Measurements from ENCODE around the gene STX3. TPM values are rescaled to one million over a fixed set of nuclear protein-coding genes. Genes with fewer than 3 reads are reported as not detected.
"Not testable (repeated sequence)": the region's sequence is repeated elsewhere in the genome, so short reads cannot be mapped to it uniquely, and the experiment has no call there.

STX3 gene
- polyA plus RNA-seq, 4 donors = 34.9 to 91.8 (median 60.8) TPM

- Histone ChIP-seq H3K27ac (ENCODE audit: low read depth in 1 of 3, low read length in 2 of 3) (no peak overlapping the region), H3K4me1 (ENCODE audit: control insufficient read depth in 3 of 3, insufficient read depth in 2 of 3, low read depth in 1 of 3, low read length in 2 of 3) (no peaks in the 10 kb centered on the region), H3K27me3 (ENCODE audit: control insufficient read depth in 3 of 3, insufficient read depth in 3 of 3, low read length in 3 of 3) (no peaks in the 10 kb centered on the region), H3K4me3 (ENCODE audit: low read depth in 1 of 3, low read length in 3 of 3) (no peak overlapping the region), H3K36me3 (ENCODE audit: control insufficient read depth in 3 of 3, insufficient read depth in 2 of 3, low read depth in 1 of 3, low read length in 3 of 3) (no peaks in the 10 kb centered on the region), H3K9me3 (ENCODE audit: control insufficient read depth in 2 of 2, insufficient read depth in 1 of 2, low read depth in 1 of 2, low read length in 1 of 2) (no peaks in the 10 kb centered on the region)
- DNase-seq (no peak), FAIRE-seq (no peak)
- WGBS, 3 donors = 77 to 92% (median 85%) methylated on average over 2 of the region's 2 CpGs
Measured at GRCh38 chr11:59841514-59841913, 86.3 kb downstream of the STX3 start.

GRCh38 chr11:59842316-59842715 lies 87.1 kb downstream of the STX3 start:
- DNase-seq = no peak
- Histone ChIP-seq H3K4me1 (ENCODE audit: control insufficient read depth in 3 of 3, insufficient read depth in 2 of 3, low read depth in 1 of 3, low read length in 2 of 3) (no peaks in the 10 kb centered on the region), H3K27ac (ENCODE audit: low read depth in 1 of 3, low read length in 2 of 3) (no peak overlapping the region), H3K27me3 (ENCODE audit: control insufficient read depth in 3 of 3, insufficient read depth in 3 of 3, low read length in 3 of 3) (no peaks in the 10 kb centered on the region), H3K36me3 (ENCODE audit: control insufficient read depth in 3 of 3, insufficient read depth in 2 of 3, low read depth in 1 of 3, low read length in 3 of 3) (no peaks in the 10 kb centered on the region), H3K9me3 (ENCODE audit: control insufficient read depth in 2 of 2, insufficient read depth in 1 of 2, low read depth in 1 of 2, low read length in 1 of 2) (no peaks in the 10 kb centered on the region), H3K4me3 (ENCODE audit: low read depth in 1 of 3, low read length in 3 of 3) (no peak overlapping the region)
- FAIRE-seq = no peak
- WGBS, 3 donors = 83 to 89% (median 84%) methylated on average over 12 of the region's 12 CpGs

GRCh38 chr11:59845399-59845798 lies 90.2 kb downstream of the STX3 start, which contains the start of gene CBLIF:
TSS of gene CBLIF (minus strand) at chr11:59845499. CDS start at chr11:59845453, 46 bp downstream.
- Histone ChIP-seq H3K4me3 (ENCODE audit: low read depth in 1 of 3, low read length in 3 of 3) (no peak within 1 kb of the TSS), H3K36me3 (ENCODE audit: control insufficient read depth in 3 of 3, insufficient read depth in 2 of 3, low read depth in 1 of 3, low read length in 3 of 3) (no peaks in the 10 kb centered on the region), H3K27ac (ENCODE audit: low read depth in 1 of 3, low read length in 2 of 3) (no peak within 1 kb of the TSS), H3K4me1 (ENCODE audit: control insufficient read depth in 3 of 3, insufficient read depth in 2 of 3, low read depth in 1 of 3, low read length in 2 of 3) (peaks cover 0 to 11% (median 2%) of the 10 kb centered on the region in 3 donors), H3K9me3 (ENCODE audit: control insufficient read depth in 2 of 2, insufficient read depth in 1 of 2, low read depth in 1 of 2, low read length in 1 of 2) (no peaks in the 10 kb centered on the region), H3K27me3 (ENCODE audit: control insufficient read depth in 3 of 3, insufficient read depth in 3 of 3, low read length in 3 of 3) (no peaks in the 10 kb centered on the region)
- WGBS, 3 donors = 63 to 74% (median 70%) methylated on average over 4 of the region's 4 CpGs
- FAIRE-seq = no peak
- no peak for DNase-seq

GRCh38 chr11:59846556-59846955 lies 91.4 kb downstream of the STX3 start:
- WGBS, 3 donors = 64 to 87% (median 72%) methylated on average over 5 of the region's 5 CpGs
- Histone ChIP-seq H3K36me3 (ENCODE audit: control insufficient read depth in 3 of 3, insufficient read depth in 2 of 3, low read depth in 1 of 3, low read length in 3 of 3) (no peaks in the 10 kb centered on the region), H3K4me1 (ENCODE audit: control insufficient read depth in 3 of 3, insufficient read depth in 2 of 3, low read depth in 1 of 3, low read length in 2 of 3) (peaks cover 0 to 11% (median 2%) of the 10 kb centered on the region in 3 donors), H3K4me3 (ENCODE audit: low read depth in 1 of 3, low read length in 3 of 3) (no peak overlapping the region), H3K27ac (ENCODE audit: low read depth in 1 of 3, low read length in 2 of 3) (no peak overlapping the region), H3K27me3 (ENCODE audit: control insufficient read depth in 3 of 3, insufficient read depth in 3 of 3, low read length in 3 of 3) (no peaks in the 10 kb centered on the region), H3K9me3 (ENCODE audit: control insufficient read depth in 2 of 2, insufficient read depth in 1 of 2, low read depth in 1 of 2, low read length in 1 of 2) (no peaks in the 10 kb centered on the region)
- DNase-seq (no peak), FAIRE-seq (no peak)

- H3K36me3 ChIP-seq (ENCODE audit: control insufficient read depth in 3 of 3, insufficient read depth in 2 of 3, low read depth in 1 of 3, low read length in 3 of 3) = no peaks in the 10 kb centered on the region
- peaks cover 0 to 11% (median 2%) of the 10 kb centered on the region in 3 donors for H3K4me1 ChIP-seq (ENCODE audit: control insufficient read depth in 3 of 3, insufficient read depth in 2 of 3, low read depth in 1 of 3, low read length in 2 of 3)
- no peak overlapping the region for H3K27ac ChIP-seq (ENCODE audit: low read depth in 1 of 3, low read length in 2 of 3)
- H3K9me3 ChIP-seq (ENCODE audit: control insufficient read depth in 2 of 2, insufficient read depth in 1 of 2, low read depth in 1 of 2, low read length in 1 of 2) = no peaks in the 10 kb centered on the region
- no peaks in the 10 kb centered on the region for H3K27me3 ChIP-seq (ENCODE audit: control insufficient read depth in 3 of 3, insufficient read depth in 3 of 3, low read length in 3 of 3)
- FAIRE-seq = no peak
- no peak for DNase-seq
- no peak overlapping the region for H3K4me3 ChIP-seq (ENCODE audit: low read depth in 1 of 3, low read length in 3 of 3)
- WGBS, 3 donors = 85 to 96% (median 87%) methylated on average over 3 of the region's 3 CpGs
Measured at GRCh38 chr11:59847626-59848025, 92.5 kb downstream of the STX3 start.

- H3K9me3 ChIP-seq (ENCODE audit: control insufficient read depth in 2 of 2, insufficient read depth in 1 of 2, low read depth in 1 of 2, low read length in 1 of 2); H3K36me3 ChIP-seq (ENCODE audit: control insufficient read depth in 3 of 3, insufficient read depth in 2 of 3, low read depth in 1 of 3, low read length in 3 of 3); FAIRE-seq; H3K27me3 ChIP-seq (ENCODE audit: control insufficient read depth in 3 of 3, insufficient read depth in 3 of 3, low read length in 3 of 3); DNase-seq; H3K4me3 ChIP-seq (ENCODE audit: low read depth in 1 of 3, low read length in 3 of 3): not testable (repeated sequence)
- H3K27ac ChIP-seq (ENCODE audit: low read depth in 1 of 3, low read length in 2 of 3) = peak overlapping the region in 2 of 3 donors; percentile 35 to 59
- WGBS, 3 donors = 89 to 92% (median 89%) methylated on average over 6 of the region's 6 CpGs
- peaks cover 0 to 11% (median 2%) of the 10 kb centered on the region in 3 donors for H3K4me1 ChIP-seq (ENCODE audit: control insufficient read depth in 3 of 3, insufficient read depth in 2 of 3, low read depth in 1 of 3, low read length in 2 of 3)
Measured at GRCh38 chr11:59848439-59848838, 93.3 kb downstream of the STX3 start.

GRCh38 chr11:59849129-59849528 lies 94.0 kb downstream of the STX3 start:
- Histone ChIP-seq H3K9me3 (ENCODE audit: control insufficient read depth in 2 of 2, insufficient read depth in 1 of 2, low read depth in 1 of 2, low read length in 1 of 2) (no peaks in the 10 kb centered on the region), H3K27me3 (ENCODE audit: control insufficient read depth in 3 of 3, insufficient read depth in 3 of 3, low read length in 3 of 3) (no peaks in the 10 kb centered on the region), H3K4me3 (ENCODE audit: low read depth in 1 of 3, low read length in 3 of 3) (no peak overlapping the region), H3K4me1 (ENCODE audit: control insufficient read depth in 3 of 3, insufficient read depth in 2 of 3, low read depth in 1 of 3, low read length in 2 of 3) (peaks cover 0 to 11% (median 2%) of the 10 kb centered on the region in 3 donors), H3K27ac (ENCODE audit: low read depth in 1 of 3, low read length in 2 of 3) (peak overlapping the region in 2 of 3 donors; percentile 61 to 67), H3K36me3 (ENCODE audit: control insufficient read depth in 3 of 3, insufficient read depth in 2 of 3, low read depth in 1 of 3, low read length in 3 of 3) (no peaks in the 10 kb centered on the region)
- FAIRE-seq (no peak), DNase-seq (peak; percentile 86 to 90)
- 12 to 15% (median 13%) methylated on average over 2 of the region's 2 CpGs for WGBS, 3 donors

- not testable (repeated sequence) for H3K4me3 ChIP-seq (ENCODE audit: low read depth in 1 of 3, low read length in 3 of 3); DNase-seq; FAIRE-seq; H3K36me3 ChIP-seq (ENCODE audit: control insufficient read depth in 3 of 3, insufficient read depth in 2 of 3, low read depth in 1 of 3, low read length in 3 of 3); H3K27me3 ChIP-seq (ENCODE audit: control insufficient read depth in 3 of 3, insufficient read depth in 3 of 3, low read length in 3 of 3); H3K9me3 ChIP-seq (ENCODE audit: control insufficient read depth in 2 of 2, insufficient read depth in 1 of 2, low read depth in 1 of 2, low read length in 1 of 2)
- Histone ChIP-seq H3K4me1 (ENCODE audit: control insufficient read depth in 3 of 3, insufficient read depth in 2 of 3, low read depth in 1 of 3, low read length in 2 of 3) (peaks cover 0 to 11% (median 2%) of the 10 kb centered on the region in 3 donors), H3K27ac (ENCODE audit: low read depth in 1 of 3, low read length in 2 of 3) (peak overlapping the region in 2 of 3 donors; percentile 61 to 67)
- WGBS, 3 donors = 91 to 93% (median 92%) methylated on average over 2 of the region's 2 CpGs
Measured at GRCh38 chr11:59849551-59849950, 94.4 kb downstream of the STX3 start.

- not testable (repeated sequence) for H3K27ac ChIP-seq (ENCODE audit: low read depth in 1 of 3, low read length in 2 of 3); H3K27me3 ChIP-seq (ENCODE audit: control insufficient read depth in 3 of 3, insufficient read depth in 3 of 3, low read length in 3 of 3); H3K36me3 ChIP-seq (ENCODE audit: control insufficient read depth in 3 of 3, insufficient read depth in 2 of 3, low read depth in 1 of 3, low read length in 3 of 3); H3K9me3 ChIP-seq (ENCODE audit: control insufficient read depth in 2 of 2, insufficient read depth in 1 of 2, low read depth in 1 of 2, low read length in 1 of 2); DNase-seq; FAIRE-seq; H3K4me3 ChIP-seq (ENCODE audit: low read depth in 1 of 3, low read length in 3 of 3)
- WGBS, 3 donors = 92 to 95% (median 93%) methylated on average over 5 of the region's 5 CpGs
- H3K4me1 ChIP-seq (ENCODE audit: control insufficient read depth in 3 of 3, insufficient read depth in 2 of 3, low read depth in 1 of 3, low read length in 2 of 3) = peaks cover 0 to 11% (median 2%) of the 10 kb centered on the region in 3 donors
Measured at GRCh38 chr11:59851416-59851815, 96.2 kb downstream of the STX3 start.

Measured in small intestine (tissue), 7 donors.